Epithelial cell of proximal tubule (primary cell): Measurements from ENCODE around the gene RAVER1. TPM values are rescaled to one million over a fixed set of nuclear protein-coding genes. Genes with fewer than 3 reads are reported as not detected.

Source experiments
- DNase-seq: peaks from one replicate; pipeline ENCODE4 v3.0.0-alpha.2; 2011; ENCODE audit warnings: low read depth
- H3K4me3 ChIP-seq: 2 replicates; pipeline ENCODE4 v1.5.1; 2011; ENCODE audit warnings: low read depth, mild to moderate bottlenecking, low read length
- total RNA-seq: library from RNA; depleted of rRNA; stranded (reverse); fragments of >200 nt; gene quantifications from 2 replicates; pipeline ENCODE4 v1.2.3, GENCODE V29; 2015
- TF ChIP-seq, protein P1 (sequence below): conservative IDR thresholded peaks from 2 replicates; pipeline ENCODE4 v1.5.1; 2012; ENCODE audit warnings: low read depth, mild to moderate bottlenecking, low read length

The RAVER1 gene
- total RNA-seq, 1 donor from 2014 or later: 29.5 TPM

DNA sequence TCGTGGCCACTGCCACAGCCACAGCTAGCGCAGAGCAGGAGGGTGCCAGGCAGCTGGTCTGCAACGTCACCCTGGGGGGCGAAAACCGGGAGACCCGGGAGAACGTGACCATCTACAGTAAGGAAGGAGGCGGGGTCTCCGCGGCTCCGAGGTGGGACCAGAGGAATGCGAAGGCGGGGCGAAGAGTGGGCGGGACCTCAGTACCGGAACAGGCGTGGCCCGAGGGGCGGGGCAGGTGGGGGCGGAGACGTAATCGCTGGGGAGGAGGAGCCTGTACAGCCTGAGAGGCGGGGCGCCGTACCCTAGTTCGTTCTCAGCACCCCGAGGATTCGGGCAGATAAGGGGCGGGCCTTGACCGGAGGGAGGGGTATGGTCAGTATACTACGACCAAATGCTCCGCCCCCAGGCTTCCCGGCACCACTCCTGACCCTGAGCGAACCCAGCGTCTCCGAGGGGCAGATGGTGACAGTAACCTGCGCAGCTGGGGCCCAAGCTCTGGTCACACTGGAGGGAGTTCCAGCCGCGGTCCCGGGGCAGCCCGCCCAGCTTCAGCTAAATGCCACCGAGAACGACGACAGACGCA lies 41.0 kb downstream of the RAVER1 start:
- H3K4me3 ChIP-seq: peak overlapping the region; percentile 43
- TF ChIP-seq, protein P1, sequence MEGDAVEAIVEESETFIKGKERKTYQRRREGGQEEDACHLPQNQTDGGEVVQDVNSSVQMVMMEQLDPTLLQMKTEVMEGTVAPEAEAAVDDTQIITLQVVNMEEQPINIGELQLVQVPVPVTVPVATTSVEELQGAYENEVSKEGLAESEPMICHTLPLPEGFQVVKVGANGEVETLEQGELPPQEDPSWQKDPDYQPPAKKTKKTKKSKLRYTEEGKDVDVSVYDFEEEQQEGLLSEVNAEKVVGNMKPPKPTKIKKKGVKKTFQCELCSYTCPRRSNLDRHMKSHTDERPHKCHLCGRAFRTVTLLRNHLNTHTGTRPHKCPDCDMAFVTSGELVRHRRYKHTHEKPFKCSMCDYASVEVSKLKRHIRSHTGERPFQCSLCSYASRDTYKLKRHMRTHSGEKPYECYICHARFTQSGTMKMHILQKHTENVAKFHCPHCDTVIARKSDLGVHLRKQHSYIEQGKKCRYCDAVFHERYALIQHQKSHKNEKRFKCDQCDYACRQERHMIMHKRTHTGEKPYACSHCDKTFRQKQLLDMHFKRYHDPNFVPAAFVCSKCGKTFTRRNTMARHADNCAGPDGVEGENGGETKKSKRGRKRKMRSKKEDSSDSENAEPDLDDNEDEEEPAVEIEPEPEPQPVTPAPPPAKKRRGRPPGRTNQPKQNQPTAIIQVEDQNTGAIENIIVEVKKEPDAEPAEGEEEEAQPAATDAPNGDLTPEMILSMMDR: no peak
- DNase-seq: no peak

DNA sequence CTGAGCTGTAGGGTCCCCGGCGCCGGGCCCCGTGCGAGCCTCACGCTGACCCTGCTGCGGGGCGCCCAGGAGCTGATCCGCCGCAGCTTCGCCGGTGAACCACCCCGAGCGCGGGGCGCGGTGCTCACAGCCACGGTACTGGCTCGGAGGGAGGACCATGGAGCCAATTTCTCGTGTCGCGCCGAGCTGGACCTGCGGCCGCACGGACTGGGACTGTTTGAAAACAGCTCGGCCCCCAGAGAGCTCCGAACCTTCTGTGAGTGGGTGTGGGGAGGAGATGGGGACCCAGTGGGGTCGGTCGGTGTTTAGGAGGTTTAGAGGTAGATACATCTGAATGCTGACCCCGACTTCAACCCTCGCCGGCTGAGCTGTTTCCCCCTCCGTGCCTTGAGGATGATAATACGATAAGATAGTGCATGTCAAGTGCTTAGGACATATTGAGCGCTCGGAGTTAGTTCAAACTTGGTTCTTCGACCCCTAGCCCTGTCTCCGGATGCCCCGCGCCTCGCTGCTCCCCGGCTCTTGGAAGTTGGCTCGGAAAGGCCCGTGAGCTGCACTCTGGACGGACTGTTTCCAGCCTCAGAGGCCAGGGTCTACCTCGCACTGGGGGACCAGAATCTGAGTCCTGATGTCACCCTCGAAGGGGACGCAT lies 41.6 kb downstream of the RAVER1 start:
- TF ChIP-seq, protein P1: no peak
- DNase-seq: no peak
- peak overlapping the region; percentile 43 for H3K4me3 ChIP-seq

DNA sequence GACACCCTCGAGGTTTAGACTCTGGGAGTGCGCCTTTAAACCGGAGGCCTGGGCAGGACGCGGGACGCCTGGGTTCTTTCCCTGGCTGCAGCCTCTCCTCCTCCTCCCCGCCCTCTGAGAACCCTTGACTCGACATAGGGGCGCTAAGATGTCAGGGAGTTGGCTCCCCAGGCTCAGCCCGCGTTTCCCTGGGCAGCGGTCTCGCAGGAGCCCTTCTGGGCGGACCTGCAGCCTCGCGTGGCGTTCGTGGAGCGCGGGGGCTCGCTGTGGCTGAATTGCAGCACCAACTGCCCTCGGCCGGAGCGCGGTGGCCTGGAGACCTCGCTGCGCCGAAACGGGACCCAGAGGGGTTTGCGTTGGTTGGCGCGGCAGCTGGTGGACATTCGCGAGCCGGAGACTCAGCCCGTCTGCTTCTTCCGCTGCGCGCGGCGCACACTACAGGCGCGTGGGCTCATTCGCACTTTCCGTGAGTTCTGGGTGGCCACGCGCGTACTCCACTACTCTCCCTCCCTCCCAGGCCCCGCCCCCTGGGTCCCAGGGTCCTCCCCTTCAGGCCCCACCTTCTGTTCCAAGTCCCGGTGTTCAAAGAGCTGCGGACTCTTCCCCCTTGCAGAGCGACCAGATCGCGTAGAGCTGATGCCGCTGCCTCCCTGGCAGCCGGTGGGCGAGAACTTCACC lies 42.3 kb downstream of the RAVER1 start:
- TF ChIP-seq, protein P1: no peak
- no peak for DNase-seq
- H3K4me3 ChIP-seq: peak overlapping the region; percentile 43

DNA sequence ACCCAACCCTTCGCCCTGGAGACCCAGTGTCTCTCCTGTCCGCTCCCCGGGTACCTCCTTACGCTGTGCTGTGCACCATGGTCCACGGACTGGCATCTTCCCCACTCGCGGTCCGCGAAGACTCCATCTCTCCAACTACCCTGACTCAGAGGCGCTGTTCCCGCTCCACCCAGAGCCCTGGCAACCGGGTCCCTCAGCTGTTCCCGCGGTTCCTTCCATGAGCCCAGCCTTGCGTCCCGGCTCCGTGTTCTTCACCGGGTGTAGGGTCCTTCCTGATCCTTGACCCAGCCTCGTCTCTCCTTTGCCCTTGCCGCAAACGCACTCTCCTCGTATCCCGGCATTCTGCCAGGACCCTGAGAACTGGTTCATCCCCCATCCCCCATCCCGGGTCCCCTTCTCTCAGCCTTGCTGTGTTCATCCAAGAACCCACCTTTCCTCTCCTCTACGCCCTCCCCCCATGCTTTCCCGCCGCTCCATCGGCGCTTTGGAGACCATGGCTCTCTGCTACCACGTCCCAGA lies 42.9 kb downstream of the RAVER1 start:
- no peak overlapping the region for H3K4me3 ChIP-seq
- no peak for DNase-seq
- TF ChIP-seq, protein P1: no peak

DNA sequence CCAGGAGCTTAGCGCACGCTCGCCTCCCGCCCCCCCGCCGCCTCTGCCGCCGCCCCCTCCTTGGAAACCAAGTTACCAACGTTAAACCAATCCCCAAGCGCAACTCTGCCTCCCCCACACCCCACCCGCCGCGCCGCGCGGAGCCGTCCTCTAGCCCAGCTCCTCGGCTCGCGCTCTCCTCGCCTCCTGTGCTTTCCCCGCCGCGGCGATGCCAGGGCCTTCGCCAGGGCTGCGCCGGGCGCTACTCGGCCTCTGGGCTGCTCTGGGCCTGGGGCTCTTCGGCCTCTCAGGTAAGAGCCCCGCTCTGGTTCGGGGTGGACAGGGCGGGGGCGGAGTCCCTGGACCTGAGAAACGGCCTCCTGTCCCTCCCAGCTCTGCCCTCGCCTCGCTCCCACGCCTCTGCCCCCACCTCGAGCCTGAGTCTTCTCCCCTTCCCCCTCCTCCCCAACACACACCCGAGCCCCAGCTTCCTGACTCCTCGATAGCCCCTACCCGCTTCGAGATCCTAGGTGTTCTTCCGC lies 43.4 kb downstream of the RAVER1 start, which contains the start of gene ICAM5:
TSS of gene ICAM5 (plus strand) at position 117 of the 521 bp plus-strand sequence. CDS start at position 209, 92 bp downstream.
- TF ChIP-seq, protein P1: no peak

DNA sequence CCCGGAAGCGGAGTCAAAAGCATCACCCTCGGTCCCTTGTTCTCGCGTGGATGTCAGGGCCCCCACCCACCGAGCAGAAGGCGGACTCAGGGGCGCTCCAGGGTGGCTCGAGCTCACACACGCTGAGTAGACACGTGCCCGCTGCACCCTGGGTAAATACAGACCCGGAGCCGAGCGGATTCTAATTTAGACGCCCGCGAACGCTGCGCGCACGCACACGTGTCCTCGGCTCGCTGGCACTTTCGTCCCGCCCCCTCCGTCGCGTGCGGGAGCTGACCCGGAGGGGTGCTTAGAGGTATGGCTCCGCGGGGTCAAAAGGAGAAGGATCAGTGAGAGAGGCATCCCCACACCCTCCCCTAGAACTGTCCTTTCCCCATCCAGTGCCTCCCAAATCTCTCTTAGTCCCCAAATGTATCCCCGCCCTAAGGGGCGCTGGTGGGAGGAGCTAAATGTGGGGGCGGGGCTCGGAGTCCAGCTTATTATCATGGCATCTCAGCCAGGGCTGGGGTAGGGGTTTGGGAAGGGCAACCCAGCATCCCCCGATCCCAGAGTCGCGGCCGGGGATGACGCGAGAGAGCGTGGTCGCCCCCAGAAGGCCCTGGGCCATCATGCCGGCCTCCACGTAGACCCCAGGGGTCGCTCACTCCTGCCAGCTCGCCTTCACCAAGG lies 44.0 kb downstream of the RAVER1 start:
- H3K4me3 ChIP-seq: peak overlapping the region; percentile 20
- no peak for DNase-seq
- TF ChIP-seq, protein P1: no peak

More for the DNA sequence above, 43.4 kb downstream of the RAVER1 start, which contains the start of gene ICAM5:
- DNase-seq: no peak
- peak within 1 kb of the TSS; percentile 43 for H3K4me3 ChIP-seq
